Stimulated activated CD4-positive, alpha-beta T cell treated with anti-CD3 and anti-CD28 coated beads, Interleukin-12 subunit alpha, Interleukin-12 subunit beta, amount 100 ng/mL, for 48 hours (primary cell): ENCODE results near the gene EDA2R.

Source experiments
- DNase-seq, 3 donors: peaks; one replicate each; pipeline ENCODE4 v3.0.0-alpha.2; 2020; ENCODE audit warnings: low read depth in 2 of 3, low spot score in 1 of 3

EDA2R gene

GRCh38 chrX:66638591-66639500, at the start of gene EDA2R:
EDA2R (minus strand) TSS chrX:66639078; CDS start chrX:66616020, 23,058 bp downstream.
- DNase-seq: peak in 2 of 3 donors; percentile 3 to 6

GRCh38 chrX:66684196-66684595, 45.3 kb upstream of the EDA2R start:
- no peak for DNase-seq

GRCh38 chrX:66680451-66680850, 41.6 kb upstream of the EDA2R start:
- DNase-seq: no peak

- no peak for DNase-seq
Measured at GRCh38 chrX:66677430-66677829, 38.6 kb upstream of the EDA2R start.

- DNase-seq: no peak
Measured at GRCh38 chrX:66676990-66677389, 38.1 kb upstream of the EDA2R start.

GRCh38 chrX:66676413-66676812, 37.5 kb upstream of the EDA2R start:
- no peak for DNase-seq

- no peak for DNase-seq
Measured at GRCh38 chrX:66675541-66675940, 36.7 kb upstream of the EDA2R start.

GRCh38 chrX:66674506-66674905, 35.6 kb upstream of the EDA2R start:
- no peak for DNase-seq

- DNase-seq: no peak
Measured at GRCh38 chrX:66672106-66672505, 33.2 kb upstream of the EDA2R start.

GRCh38 chrX:66654411-66654810, 15.5 kb upstream of the EDA2R start:
- DNase-seq: no peak

- DNase-seq: no peak
Measured at GRCh38 chrX:66635360-66635759, 3.5 kb downstream of the EDA2R start.

GRCh38 chrX:66634272-66634671, 4.6 kb downstream of the EDA2R start:
- DNase-seq: no peak

- DNase-seq: no peak
Measured at GRCh38 chrX:66633541-66633940, 5.3 kb downstream of the EDA2R start.

- DNase-seq: no peak
Measured at GRCh38 chrX:66632981-66633380, 5.9 kb downstream of the EDA2R start.

- no peak for DNase-seq
Measured at GRCh38 chrX:66632473-66632872, 6.4 kb downstream of the EDA2R start.

GRCh38 chrX:66625525-66625924, 13.4 kb downstream of the EDA2R start:
- no peak for DNase-seq

GRCh38 chrX:66622209-66622608, 16.7 kb downstream of the EDA2R start:
- DNase-seq: no peak

- no peak for DNase-seq
Measured at GRCh38 chrX:66616944-66617343, 21.9 kb downstream of the EDA2R start.

GRCh38 chrX:66602381-66602938, 36.4 kb downstream of the EDA2R start:
- no peak for DNase-seq

- DNase-seq: no peak
Measured at GRCh38 chrX:66601522-66601921, 37.4 kb downstream of the EDA2R start.

GRCh38 chrX:66579219-66579618, 59.7 kb downstream of the EDA2R start:
- no peak for DNase-seq

- no peak for DNase-seq
Measured at GRCh38 chrX:66553973-66554372, 84.9 kb downstream of the EDA2R start.
